Measurements from ENCODE around the gene ZNF451. TPM values are rescaled to one million over a fixed set of nuclear protein-coding genes. Genes with fewer than 3 reads are reported as not detected.

The ZNF451 gene
- total and polyA plus RNA-seq, 4 donors, result 5.5 to 108 (median 33.8) TPM

DNA sequence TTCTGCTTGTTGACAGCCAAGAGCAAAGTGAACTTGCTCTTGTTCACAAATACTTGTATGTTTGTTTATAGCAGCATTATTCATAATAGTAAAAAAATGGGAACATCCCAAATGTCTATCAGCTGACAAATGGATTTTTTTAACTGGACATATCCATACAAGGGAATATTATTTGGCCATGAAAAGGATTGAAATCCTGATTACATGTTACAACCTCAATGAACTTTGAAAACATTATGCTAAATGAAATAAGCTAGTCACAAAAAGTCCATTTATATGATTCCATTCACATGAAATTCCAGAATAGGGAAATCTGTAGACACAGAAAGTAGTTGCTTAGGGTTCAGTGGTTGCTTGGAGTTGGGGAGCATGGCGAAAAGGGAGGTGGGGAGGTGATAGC is 53.7 kb downstream of the ZNF451 start:
- no peak for TF ChIP-seq RXRA (IDR thresholded peaks at IDR 0.05)
- TF ChIP-seq ZBTB33 (IDR thresholded peaks at IDR 0.05), result no peak
- TF ChIP-seq GABPA (IDR thresholded peaks at IDR 0.05 in 1 of 2, conservative IDR thresholded peaks at IDR 0.05 in 1 of 2), result no peak
- TF ChIP-seq, protein P1, sequence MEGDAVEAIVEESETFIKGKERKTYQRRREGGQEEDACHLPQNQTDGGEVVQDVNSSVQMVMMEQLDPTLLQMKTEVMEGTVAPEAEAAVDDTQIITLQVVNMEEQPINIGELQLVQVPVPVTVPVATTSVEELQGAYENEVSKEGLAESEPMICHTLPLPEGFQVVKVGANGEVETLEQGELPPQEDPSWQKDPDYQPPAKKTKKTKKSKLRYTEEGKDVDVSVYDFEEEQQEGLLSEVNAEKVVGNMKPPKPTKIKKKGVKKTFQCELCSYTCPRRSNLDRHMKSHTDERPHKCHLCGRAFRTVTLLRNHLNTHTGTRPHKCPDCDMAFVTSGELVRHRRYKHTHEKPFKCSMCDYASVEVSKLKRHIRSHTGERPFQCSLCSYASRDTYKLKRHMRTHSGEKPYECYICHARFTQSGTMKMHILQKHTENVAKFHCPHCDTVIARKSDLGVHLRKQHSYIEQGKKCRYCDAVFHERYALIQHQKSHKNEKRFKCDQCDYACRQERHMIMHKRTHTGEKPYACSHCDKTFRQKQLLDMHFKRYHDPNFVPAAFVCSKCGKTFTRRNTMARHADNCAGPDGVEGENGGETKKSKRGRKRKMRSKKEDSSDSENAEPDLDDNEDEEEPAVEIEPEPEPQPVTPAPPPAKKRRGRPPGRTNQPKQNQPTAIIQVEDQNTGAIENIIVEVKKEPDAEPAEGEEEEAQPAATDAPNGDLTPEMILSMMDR (IDR thresholded peaks at IDR 0.05; ENCODE audit: low read depth, low read length, missing input control), result no peak
- no peak for TF ChIP-seq TAF1 (conservative IDR thresholded peaks at IDR 0.05)
- TF ChIP-seq FOXA1 (IDR thresholded peaks at IDR 0.05), result no peak
- TF ChIP-seq NR2F2 (IDR thresholded peaks at IDR 0.05), result no peak
- H3K9ac ChIP-seq (ENCODE audit: low read depth in 1 of 2, low read length in 2 of 2), result no peak overlapping the region
- H3K9me3 ChIP-seq (ENCODE audit: control insufficient read depth in 4 of 4, low read length in 3 of 4), result no peaks in the 10 kb centered on the region
- 100% methylated on average over 1 of the region's 1 CpG for WGBS
- no peak overlapping the region for H3K4me3 ChIP-seq (ENCODE audit: low read depth in 1 of 3, low read length in 3 of 3)
- DNase-seq (ENCODE audit: low spot score), result no peak
- no peaks in the 10 kb centered on the region for H3K4me1 ChIP-seq (ENCODE audit: control insufficient read depth in 4 of 4, insufficient read depth in 4 of 4, low read length in 3 of 4)
- H3K36me3 ChIP-seq (ENCODE audit: control insufficient read depth in 4 of 4, insufficient read depth in 3 of 4, low read depth in 1 of 4, low read length in 3 of 4), result peaks cover 1 to 32% (median 25%) of the 10 kb centered on the region in 4 donors
- no peaks in the 10 kb centered on the region for H3K27me3 ChIP-seq (ENCODE audit: control insufficient read depth in 4 of 4, insufficient read depth in 4 of 4, low read length in 3 of 4)
- no peak overlapping the region for H3K27ac ChIP-seq (ENCODE audit: low read depth in 1 of 2, low read length in 2 of 2)

GRCh38 chr6:57147401-57147800 is 57.4 kb downstream of the ZNF451 start:
- Histone ChIP-seq H3K9ac (ENCODE audit: low read depth in 1 of 2, low read length in 2 of 2) (no peak overlapping the region), H3K4me1 (ENCODE audit: control insufficient read depth in 4 of 4, insufficient read depth in 4 of 4, low read length in 3 of 4) (no peaks in the 10 kb centered on the region), H3K27ac (ENCODE audit: low read depth in 1 of 2, low read length in 2 of 2) (no peak overlapping the region), H3K36me3 (ENCODE audit: control insufficient read depth in 4 of 4, insufficient read depth in 3 of 4, low read depth in 1 of 4, low read length in 3 of 4) (peaks cover 1 to 33% (median 28%) of the 10 kb centered on the region in 4 donors), H3K27me3 (ENCODE audit: control insufficient read depth in 4 of 4, insufficient read depth in 4 of 4, low read length in 3 of 4) (no peaks in the 10 kb centered on the region), H3K4me3 (ENCODE audit: low read depth in 1 of 3, low read length in 3 of 3) (no peak overlapping the region), H3K9me3 (ENCODE audit: control insufficient read depth in 4 of 4, low read length in 3 of 4) (no peaks in the 10 kb centered on the region)
- WGBS, result 98% methylated on average over 5 of the region's 5 CpGs
- TF ChIP-seq FOXA1 (IDR thresholded peaks at IDR 0.05), result no peak
- TF ChIP-seq HNF4A (conservative IDR thresholded peaks at IDR 0.05), result no peak
- TF ChIP-seq TAF1 (conservative IDR thresholded peaks at IDR 0.05), result no peak
- no peak for TF ChIP-seq YY1 (IDR thresholded peaks at IDR 0.05)
- TF ChIP-seq RXRA (IDR thresholded peaks at IDR 0.05), result no peak
- TF ChIP-seq JUND (IDR thresholded peaks at IDR 0.05), result no peak
- TF ChIP-seq, protein P1 (IDR thresholded peaks at IDR 0.05; ENCODE audit: low read depth, low read length, missing input control), result no peak
- TF ChIP-seq, protein P2, sequence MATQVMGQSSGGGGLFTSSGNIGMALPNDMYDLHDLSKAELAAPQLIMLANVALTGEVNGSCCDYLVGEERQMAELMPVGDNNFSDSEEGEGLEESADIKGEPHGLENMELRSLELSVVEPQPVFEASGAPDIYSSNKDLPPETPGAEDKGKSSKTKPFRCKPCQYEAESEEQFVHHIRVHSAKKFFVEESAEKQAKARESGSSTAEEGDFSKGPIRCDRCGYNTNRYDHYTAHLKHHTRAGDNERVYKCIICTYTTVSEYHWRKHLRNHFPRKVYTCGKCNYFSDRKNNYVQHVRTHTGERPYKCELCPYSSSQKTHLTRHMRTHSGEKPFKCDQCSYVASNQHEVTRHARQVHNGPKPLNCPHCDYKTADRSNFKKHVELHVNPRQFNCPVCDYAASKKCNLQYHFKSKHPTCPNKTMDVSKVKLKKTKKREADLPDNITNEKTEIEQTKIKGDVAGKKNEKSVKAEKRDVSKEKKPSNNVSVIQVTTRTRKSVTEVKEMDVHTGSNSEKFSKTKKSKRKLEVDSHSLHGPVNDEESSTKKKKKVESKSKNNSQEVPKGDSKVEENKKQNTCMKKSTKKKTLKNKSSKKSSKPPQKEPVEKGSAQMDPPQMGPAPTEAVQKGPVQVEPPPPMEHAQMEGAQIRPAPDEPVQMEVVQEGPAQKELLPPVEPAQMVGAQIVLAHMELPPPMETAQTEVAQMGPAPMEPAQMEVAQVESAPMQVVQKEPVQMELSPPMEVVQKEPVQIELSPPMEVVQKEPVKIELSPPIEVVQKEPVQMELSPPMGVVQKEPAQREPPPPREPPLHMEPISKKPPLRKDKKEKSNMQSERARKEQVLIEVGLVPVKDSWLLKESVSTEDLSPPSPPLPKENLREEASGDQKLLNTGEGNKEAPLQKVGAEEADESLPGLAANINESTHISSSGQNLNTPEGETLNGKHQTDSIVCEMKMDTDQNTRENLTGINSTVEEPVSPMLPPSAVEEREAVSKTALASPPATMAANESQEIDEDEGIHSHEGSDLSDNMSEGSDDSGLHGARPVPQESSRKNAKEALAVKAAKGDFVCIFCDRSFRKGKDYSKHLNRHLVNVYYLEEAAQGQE (IDR thresholded peaks at IDR 0.05), result no peak
- TF ChIP-seq SP1 (IDR thresholded peaks at IDR 0.05), result no peak
- TF ChIP-seq GABPA (IDR thresholded peaks at IDR 0.05 in 1 of 2, conservative IDR thresholded peaks at IDR 0.05 in 1 of 2), result no peak
- no peak for DNase-seq (ENCODE audit: low spot score)
